Measurements from ENCODE around the gene OR8B4.

The OR8B4 gene

DNA sequence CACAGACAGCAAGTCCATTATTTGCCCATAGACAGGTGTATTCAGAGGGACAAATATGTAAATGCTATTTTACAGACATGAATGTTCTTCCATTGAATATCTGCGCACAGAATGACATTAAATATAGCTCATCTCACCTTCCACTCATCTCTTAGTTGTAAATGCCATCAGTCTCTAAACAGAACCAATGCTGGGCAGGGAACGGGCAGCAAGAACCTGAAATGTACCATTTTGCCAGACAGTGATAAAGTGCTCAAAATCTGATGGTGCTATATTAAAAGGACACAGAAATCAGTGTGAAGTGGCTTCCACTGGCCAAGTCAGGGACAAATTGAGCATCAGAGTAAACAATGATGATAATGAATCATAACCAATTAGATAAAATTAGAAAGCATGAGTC, 10.0 kb upstream of the OR8B4 start:
- Histone ChIP-seq H3K4me1 (ENCODE audit: low read depth, poor library complexity, severe bottlenecking) (no peaks in the 10 kb centered on the region), H3K79me2 (ENCODE audit: insufficient read depth, low read depth) (no peaks in the 10 kb centered on the region), H2AFZ (ENCODE audit: low read depth) (no peak overlapping the region), H3K36me3 (ENCODE audit: insufficient read depth) (no peaks in the 10 kb centered on the region), H3K4me3 (IDR thresholded peaks at IDR 0.05; ENCODE audit: insufficient read depth, low read depth, low read length) (no peak overlapping the region), H3K4me2 (no peak overlapping the region), H3K9ac (no peak overlapping the region), H4K20me1 (ENCODE audit: insufficient read depth) (no peaks in the 10 kb centered on the region), H3K27me3 (ENCODE audit: insufficient read depth, low read depth) (no peaks in the 10 kb centered on the region), H3K27ac (no peak overlapping the region)
- TF ChIP-seq, protein P1, sequence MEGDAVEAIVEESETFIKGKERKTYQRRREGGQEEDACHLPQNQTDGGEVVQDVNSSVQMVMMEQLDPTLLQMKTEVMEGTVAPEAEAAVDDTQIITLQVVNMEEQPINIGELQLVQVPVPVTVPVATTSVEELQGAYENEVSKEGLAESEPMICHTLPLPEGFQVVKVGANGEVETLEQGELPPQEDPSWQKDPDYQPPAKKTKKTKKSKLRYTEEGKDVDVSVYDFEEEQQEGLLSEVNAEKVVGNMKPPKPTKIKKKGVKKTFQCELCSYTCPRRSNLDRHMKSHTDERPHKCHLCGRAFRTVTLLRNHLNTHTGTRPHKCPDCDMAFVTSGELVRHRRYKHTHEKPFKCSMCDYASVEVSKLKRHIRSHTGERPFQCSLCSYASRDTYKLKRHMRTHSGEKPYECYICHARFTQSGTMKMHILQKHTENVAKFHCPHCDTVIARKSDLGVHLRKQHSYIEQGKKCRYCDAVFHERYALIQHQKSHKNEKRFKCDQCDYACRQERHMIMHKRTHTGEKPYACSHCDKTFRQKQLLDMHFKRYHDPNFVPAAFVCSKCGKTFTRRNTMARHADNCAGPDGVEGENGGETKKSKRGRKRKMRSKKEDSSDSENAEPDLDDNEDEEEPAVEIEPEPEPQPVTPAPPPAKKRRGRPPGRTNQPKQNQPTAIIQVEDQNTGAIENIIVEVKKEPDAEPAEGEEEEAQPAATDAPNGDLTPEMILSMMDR (conservative IDR thresholded peaks at IDR 0.05; ENCODE audit: low read depth, low read length) = no peak

DNA sequence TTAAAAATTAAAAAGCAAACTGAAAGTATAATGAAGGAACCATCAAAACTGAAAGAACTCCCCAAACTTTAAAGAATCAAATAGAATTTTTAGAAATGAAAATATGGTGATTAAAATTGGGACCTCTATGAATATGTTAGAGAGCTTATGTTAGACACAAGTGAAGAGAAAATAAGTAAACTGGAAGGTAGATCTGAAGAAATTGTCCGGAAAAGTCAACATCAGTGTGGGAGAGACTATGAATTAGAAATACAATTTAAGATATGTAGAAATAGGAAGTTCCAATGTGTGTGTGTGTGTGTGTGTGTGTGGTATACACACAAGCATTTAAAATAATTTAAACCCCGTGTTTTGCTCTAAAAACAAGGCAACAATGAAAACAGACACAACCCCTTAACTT, 4.9 kb upstream of the OR8B4 start:
- H3K4me3 ChIP-seq (IDR thresholded peaks at IDR 0.05; ENCODE audit: insufficient read depth, low read depth, low read length) = no peak overlapping the region
- no peaks in the 10 kb centered on the region for H3K4me1 ChIP-seq (ENCODE audit: low read depth, poor library complexity, severe bottlenecking)
- TF ChIP-seq, protein P1 (conservative IDR thresholded peaks at IDR 0.05; ENCODE audit: low read depth, low read length) = no peak
- H3K36me3 ChIP-seq (ENCODE audit: insufficient read depth) = no peaks in the 10 kb centered on the region
- H3K27me3 ChIP-seq (ENCODE audit: insufficient read depth, low read depth) = no peaks in the 10 kb centered on the region
- no peak overlapping the region for H3K4me2 ChIP-seq
- no peak overlapping the region for H2AFZ ChIP-seq (ENCODE audit: low read depth)
- no peaks in the 10 kb centered on the region for H3K79me2 ChIP-seq (ENCODE audit: insufficient read depth, low read depth)
- H3K27ac ChIP-seq = no peak overlapping the region
- H4K20me1 ChIP-seq (ENCODE audit: insufficient read depth) = no peaks in the 10 kb centered on the region
- H3K9ac ChIP-seq = no peak overlapping the region

DNA sequence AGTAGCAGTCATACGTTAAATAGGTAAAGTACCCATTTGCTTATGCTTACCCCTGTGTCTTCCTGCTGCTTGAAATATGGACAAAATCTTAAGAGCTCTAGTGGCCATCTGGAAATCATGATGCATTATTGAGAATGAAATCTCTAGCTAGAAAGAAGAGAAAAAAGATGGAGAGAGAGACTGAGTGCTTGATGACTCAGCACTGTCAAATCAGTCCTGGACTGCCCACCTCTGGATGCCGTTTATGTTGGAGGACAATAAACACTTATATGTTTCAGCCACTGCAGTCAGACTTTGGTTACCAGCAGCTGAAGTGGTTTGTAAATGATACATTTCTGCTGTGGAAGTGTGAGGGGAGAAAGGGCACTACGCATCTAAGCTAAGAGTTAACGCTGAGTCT, 3.6 kb downstream of the OR8B4 start:
- no peaks in the 10 kb centered on the region for H4K20me1 ChIP-seq (ENCODE audit: insufficient read depth)
- TF ChIP-seq, protein P1 (conservative IDR thresholded peaks at IDR 0.05; ENCODE audit: low read depth, low read length) = no peak

DNA sequence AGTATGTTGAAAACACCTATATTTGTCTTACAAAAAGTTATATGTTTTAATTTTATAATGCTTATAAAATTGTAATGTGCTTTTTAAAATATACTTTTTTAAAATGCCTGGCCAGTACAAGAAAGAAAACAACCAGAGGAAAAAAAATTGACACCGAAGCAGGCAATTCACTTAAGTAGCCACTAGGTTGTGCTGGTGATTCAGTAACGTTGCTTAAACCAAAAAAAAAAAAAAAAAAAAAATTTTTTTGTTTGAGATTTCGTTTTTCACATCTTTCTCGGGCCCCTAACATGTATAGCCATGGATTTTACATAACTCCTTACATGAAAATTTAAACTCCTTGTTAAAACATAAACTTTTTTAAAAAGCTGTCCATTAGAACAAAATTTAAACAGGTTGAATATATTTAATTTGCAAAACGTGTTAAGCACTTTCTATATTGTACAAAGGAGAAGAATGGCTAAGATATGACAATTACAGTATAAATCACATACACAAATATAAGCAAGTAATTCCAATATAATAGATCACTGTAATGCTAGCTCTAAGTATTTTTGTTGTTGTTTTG, 9.2 kb downstream of the OR8B4 start:
- Histone ChIP-seq H3K4me3 (IDR thresholded peaks at IDR 0.05; ENCODE audit: insufficient read depth, low read depth, low read length) (no peak overlapping the region), H2AFZ (ENCODE audit: low read depth) (no peak overlapping the region), H3K27me3 (ENCODE audit: insufficient read depth, low read depth) (no peaks in the 10 kb centered on the region), H3K79me2 (ENCODE audit: insufficient read depth, low read depth) (no peaks in the 10 kb centered on the region), H3K4me1 (ENCODE audit: low read depth, poor library complexity, severe bottlenecking) (no peaks in the 10 kb centered on the region), H3K4me2 (no peak overlapping the region), H3K9ac (no peak overlapping the region), H4K20me1 (ENCODE audit: insufficient read depth) (no peaks in the 10 kb centered on the region), H3K36me3 (ENCODE audit: insufficient read depth) (no peaks in the 10 kb centered on the region), H3K27ac (no peak overlapping the region)
- TF ChIP-seq, protein P1 (conservative IDR thresholded peaks at IDR 0.05; ENCODE audit: low read depth, low read length) = peak; percentile 19; the same call in 1 of the 2 replicates

More for the DNA sequence above, 3.6 kb downstream of the OR8B4 start:
- H3K27ac ChIP-seq = no peak overlapping the region
- no peaks in the 10 kb centered on the region for H3K4me1 ChIP-seq (ENCODE audit: low read depth, poor library complexity, severe bottlenecking)
- no peak overlapping the region for H2AFZ ChIP-seq (ENCODE audit: low read depth)
- no peak overlapping the region for H3K9ac ChIP-seq
- H3K4me2 ChIP-seq = no peak overlapping the region
- H3K4me3 ChIP-seq (IDR thresholded peaks at IDR 0.05; ENCODE audit: insufficient read depth, low read depth, low read length) = no peak overlapping the region
- no peaks in the 10 kb centered on the region for H3K27me3 ChIP-seq (ENCODE audit: insufficient read depth, low read depth)
- no peaks in the 10 kb centered on the region for H3K36me3 ChIP-seq (ENCODE audit: insufficient read depth)
- no peaks in the 10 kb centered on the region for H3K79me2 ChIP-seq (ENCODE audit: insufficient read depth, low read depth)

Data from KMS-11 (cell line).